Umbilical cord (tissue), 2 donors: ENCODE measurements around the gene FHOD1. TPM values are rescaled to one million over a fixed set of nuclear protein-coding genes. Genes with fewer than 3 reads are reported as not detected.

Experiments used
- DNase-seq: peaks from one replicate; pipeline ENCODE4 v3.0.0-alpha.2; 2015; ENCODE audit warnings: low spot score
- total RNA-seq: library from RNA; depleted of rRNA; stranded (reverse); fragments of >200 nt; gene quantifications from one replicate; pipeline ENCODE4 v1.2.3, GENCODE V29; 2014; ENCODE audit warnings: low replicate concordance; ENCODE audit not compliant: insufficient read depth

The FHOD1 gene
- 2.6 TPM for total RNA-seq

DNA sequence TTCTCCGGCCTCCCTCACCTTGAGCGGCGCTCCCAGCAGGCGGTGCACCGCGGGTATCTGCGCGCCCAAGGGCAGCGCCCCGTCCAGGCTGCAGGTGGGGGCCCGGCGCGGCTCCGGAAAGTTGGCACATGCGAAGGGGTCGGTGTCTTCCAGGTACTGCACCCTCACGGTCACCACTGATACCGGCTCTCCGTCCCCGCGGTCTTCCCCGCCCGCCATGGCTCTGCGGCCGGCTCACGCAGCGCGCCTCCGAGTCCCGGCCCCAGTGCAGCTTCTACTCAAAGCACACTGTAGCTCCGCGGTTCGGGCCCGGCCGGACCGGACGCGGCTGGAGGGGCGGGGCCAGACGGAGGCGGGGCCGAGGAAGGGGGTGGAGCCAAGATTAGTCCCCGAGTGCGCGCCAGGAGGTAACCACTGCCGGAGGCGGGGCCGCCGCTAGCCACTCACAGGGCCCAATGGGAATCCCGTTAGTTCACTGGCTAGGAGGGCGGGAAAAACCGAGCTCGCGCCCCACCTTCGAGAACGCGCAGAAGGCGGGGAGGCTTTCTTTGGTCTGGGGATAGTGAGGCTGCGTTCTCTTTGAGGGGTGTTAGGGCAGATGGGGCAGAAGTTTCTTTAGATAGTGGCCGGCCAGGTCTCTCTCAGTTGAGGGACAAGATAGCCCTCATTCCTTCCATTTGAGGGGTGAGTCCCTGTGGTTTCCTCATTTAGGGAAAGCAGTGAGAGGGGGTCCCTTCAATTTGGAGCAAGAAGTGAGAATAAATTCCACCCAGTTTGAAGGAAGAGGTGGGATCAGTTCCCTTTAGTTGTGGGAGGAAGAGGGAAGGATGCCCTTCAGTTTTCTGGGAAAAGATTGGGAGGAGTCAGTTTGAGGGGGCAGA, at the start of gene FHOD1:
Gene FHOD1 (minus strand): TSS at position 290 of the 881 bp plus-strand sequence. CDS start 71 bp downstream, at position 219.
- peak; percentile 96 for DNase-seq

DNA sequence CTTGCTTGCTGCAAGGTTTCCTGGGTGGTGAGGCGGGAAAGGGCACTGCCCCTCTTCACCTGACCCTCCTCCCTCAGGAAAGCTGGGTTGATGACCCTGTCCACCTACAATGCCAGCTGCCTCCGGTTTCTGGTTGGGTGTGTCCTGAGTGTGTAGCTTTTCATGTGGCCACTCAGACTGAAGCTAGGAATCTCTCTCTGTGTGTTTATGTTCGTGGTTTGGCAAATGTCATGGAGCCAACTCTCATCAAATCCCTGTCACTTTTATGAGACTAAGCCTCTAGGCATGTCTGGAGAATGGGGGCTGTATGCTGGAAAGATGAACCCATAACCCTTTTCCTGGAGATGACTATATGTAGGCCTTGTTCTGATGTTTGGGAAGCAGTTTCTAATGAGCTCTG, 49.1 kb upstream of the FHOD1 start:
- DNase-seq, result peak; percentile 24

GRCh38 chr16:67294938-67295361, 47.7 kb upstream of the FHOD1 start:
- peak; percentile 55 for DNase-seq

GRCh38 chr16:67294171-67294757, 47.0 kb upstream of the FHOD1 start:
- DNase-seq, result no peak

DNA sequence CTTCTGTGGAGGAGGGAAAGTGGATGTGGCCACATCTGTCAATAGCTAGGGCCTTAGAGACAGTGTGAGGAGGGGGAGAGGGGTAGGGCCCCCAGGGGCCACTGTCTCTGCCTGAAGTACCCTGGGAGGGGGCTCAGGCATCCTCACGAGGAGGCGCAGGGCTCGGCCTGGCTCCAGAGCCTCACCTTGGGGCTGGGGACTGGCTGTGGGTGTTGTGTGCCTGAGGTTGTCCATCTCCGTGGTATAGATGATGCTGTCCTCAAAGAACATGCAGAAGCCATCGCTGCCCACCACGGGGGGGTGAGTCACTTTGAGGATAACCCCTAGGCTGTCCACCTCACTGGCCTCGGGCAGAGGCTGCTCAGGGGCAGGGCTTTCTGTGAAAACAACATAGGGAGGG, 44.2 kb upstream of the FHOD1 start:
- DNase-seq, result no peak

GRCh38 chr16:67287960-67288359, 40.7 kb upstream of the FHOD1 start:
- DNase-seq, result no peak

DNA sequence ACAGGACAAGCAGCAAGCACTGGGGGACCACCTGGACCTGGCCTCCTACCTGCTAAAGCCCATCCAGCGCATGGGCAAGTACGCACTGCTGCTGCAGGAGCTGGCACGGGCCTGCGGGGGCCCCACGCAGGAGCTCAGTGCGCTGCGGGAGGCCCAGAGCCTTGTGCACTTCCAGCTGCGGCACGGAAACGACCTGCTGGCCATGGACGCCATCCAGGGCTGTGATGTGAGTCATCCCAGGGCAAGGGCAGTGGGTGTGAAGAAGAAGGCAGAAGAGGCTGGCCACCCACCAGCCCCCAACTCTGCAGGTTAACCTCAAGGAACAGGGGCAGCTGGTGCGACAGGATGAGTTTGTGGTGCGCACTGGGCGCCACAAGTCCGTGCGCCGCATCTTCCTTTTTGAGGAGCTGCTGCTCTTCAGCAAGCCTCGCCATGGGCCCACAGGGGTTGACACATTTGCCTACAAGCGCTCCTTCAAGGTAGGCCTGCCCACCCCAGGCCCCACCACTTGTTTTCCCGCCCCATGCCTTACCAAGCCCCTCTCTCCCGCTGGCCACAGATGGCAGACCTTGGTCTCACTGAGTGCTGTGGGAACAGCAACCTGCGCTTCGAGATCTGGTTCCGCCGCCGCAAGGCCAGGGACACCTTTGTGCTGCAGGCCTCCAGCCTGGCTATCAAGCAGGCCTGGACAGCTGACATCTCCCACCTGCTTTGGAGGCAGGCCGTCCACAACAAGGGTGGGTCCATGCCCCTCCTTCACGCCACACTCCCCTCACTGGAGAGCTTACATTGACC, 39.4 kb upstream of the FHOD1 start:
- DNase-seq, result no peak

GRCh38 chr16:67284699-67285646, 37.7 kb upstream of the FHOD1 start:
- no peak for DNase-seq

GRCh38 chr16:67283826-67284555, 36.7 kb upstream of the FHOD1 start:
- no peak for DNase-seq

DNA sequence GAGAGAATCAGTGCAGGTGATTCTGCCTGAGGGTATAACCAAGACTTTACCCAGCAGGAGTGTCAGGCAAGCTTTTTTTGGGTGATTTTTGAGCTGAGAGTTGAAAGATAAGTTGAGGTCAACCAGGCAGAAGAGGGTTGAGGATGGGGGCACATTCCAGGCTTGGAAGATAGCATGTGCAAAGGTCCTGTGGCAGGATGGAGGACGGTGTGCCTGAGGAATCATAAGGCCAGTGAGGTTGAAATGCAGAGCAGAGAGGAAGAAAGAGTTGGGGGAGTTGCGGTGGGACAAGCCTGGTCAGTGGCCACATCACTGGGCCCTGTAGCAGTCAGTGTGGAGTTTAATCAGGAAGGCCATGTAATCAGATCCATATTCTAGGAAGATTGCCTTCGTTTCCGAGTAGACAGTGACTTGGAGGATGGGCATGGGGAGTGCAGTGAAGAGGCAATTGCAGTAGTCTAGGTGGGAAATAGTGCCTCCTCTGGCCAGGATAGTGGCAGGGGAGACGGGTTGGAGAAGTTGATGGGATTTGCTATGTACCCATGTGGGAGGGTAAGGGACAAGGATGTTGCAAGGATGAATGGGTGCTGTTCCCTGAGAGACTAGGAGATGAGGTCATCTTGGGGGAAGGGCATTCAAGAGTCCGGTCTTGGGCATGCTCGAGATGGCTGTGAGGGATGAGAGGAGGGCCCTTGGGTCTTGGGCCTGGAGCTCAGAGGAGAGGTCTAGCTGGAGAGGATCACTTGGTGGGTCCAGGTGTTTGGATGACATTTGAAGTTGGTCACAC, 36.0 kb upstream of the FHOD1 start:
- DNase-seq, result no peak

DNA sequence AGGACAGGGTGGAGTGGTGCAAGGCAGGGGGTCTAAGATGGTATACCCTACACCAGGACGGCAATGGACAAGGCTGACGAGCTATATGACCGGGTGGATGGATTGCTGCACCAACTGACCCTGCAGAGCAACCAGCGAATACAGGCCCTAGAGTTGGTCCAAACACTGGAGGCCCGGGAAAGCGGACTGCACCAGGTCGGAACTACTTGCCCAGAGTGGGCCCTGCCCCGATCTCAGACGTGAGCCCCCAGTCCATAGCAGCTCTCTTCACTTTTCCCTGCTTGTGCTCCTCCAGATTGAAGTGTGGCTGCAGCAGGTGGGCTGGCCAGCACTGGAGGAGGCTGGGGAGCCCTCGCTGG, 35.1 kb upstream of the FHOD1 start:
- no peak for DNase-seq

- no peak for DNase-seq
These were observed 34.5 kb upstream of the FHOD1 start for GRCh38 chr16:67281536-67282446.

- no peak for DNase-seq
These were observed 33.1 kb upstream of the FHOD1 start for GRCh38 chr16:67280090-67281015.

GRCh38 chr16:67279296-67280089, 32.2 kb upstream of the FHOD1 start, which contains the start of gene PLEKHG4:
Gene PLEKHG4 (plus strand): TSS chr16:67279532. CDS start chr16:67280045, 513 bp downstream.
- DNase-seq, result peak; percentile 80

- peak; percentile 40 for DNase-seq
These were observed 31.6 kb upstream of the FHOD1 start for GRCh38 chr16:67278773-67279295.
